Naive thymus-derived CD4-positive, alpha-beta T cell (primary cell): ENCODE measurements around the gene EPAS1. TPM values are rescaled to one million over a fixed set of nuclear protein-coding genes. Genes with fewer than 3 reads are reported as not detected.

Experiments used
- ATAC-seq: fragments of 150-1000 bp; cut with Tn5 transposase; 2 replicates; pipeline ENCODE4 v1.10.0; 2021; ENCODE audit warnings: mild to moderate bottlenecking, moderate library complexity
- CTCF ChIA-PET: fragments of 350-600 bp; sonication (Branson Sonifier 250); formaldehyde crosslinking; loops from one replicate; lab custom pipeline; 2021; ENCODE audit warnings: antibody characterized with exemption; lab: Charles Lee
- POLR2A ChIA-PET: fragments of 350-600 bp; sonication (Branson Sonifier 250); formaldehyde crosslinking; loops from one replicate; lab custom pipeline; 2021; ENCODE audit warnings: antibody characterized with exemption, inconsistent platforms; lab: Charles Lee
- DNase-seq, 9 donors: peaks; one replicate each; pipeline versions ENCODE4 v3.0.0 to v3.0.0-alpha.2; 2020 to 2022; ENCODE audit warnings: mixed read lengths in 1 of 9
- H3K27ac ChIP-seq: one replicate; pipeline ENCODE4 v1.7.0; 2013; ENCODE audit warnings: mild to moderate bottlenecking, low read depth, low read length, moderate library complexity
- H3K27me3 ChIP-seq, 2 donors: one replicate each; pipeline ENCODE4 v1.7.0; 2013; ENCODE audit warnings: low read length in 2 of 2, mild to moderate bottlenecking in 2 of 2, moderate library complexity in 2 of 2; ENCODE audit not compliant: control insufficient read depth in 2 of 2, insufficient read depth in 2 of 2
- H3K36me3 ChIP-seq, 3 experiments: 1 replicate in 2 of 3; 2 replicates in 1 of 3; pipeline ENCODE4 v1.7.0; 2013; ENCODE audit warnings: low read length in 3 of 3, mild to moderate bottlenecking in 3 of 3, moderate library complexity in 1 of 3; ENCODE audit not compliant: insufficient read depth in 3 of 3, control insufficient read depth in 2 of 3
- H3K4me1 ChIP-seq, 2 donors: one replicate each; pipeline ENCODE4 v1.7.0; 2013; ENCODE audit warnings: low read length in 2 of 2, mild to moderate bottlenecking in 2 of 2, moderate library complexity in 1 of 2; ENCODE audit not compliant: control insufficient read depth in 2 of 2, insufficient read depth in 2 of 2
- H3K4me3 ChIP-seq: 2 replicates; pipeline ENCODE4 v1.7.0; 2013; ENCODE audit warnings: mild to moderate bottlenecking, low read length
- H3K9me3 ChIP-seq, 3 experiments: 1 replicate in 2 of 3; 2 replicates in 1 of 3; pipeline ENCODE4 v1.7.0; 2013; ENCODE audit warnings: low read length in 3 of 3; ENCODE audit not compliant: control insufficient read depth in 2 of 3
- H3K27ac Mint-ChIP-seq, 9 donors: one replicate each; pipeline ENCODE4 v1.8.0; 2020 to 2022; ENCODE audit warnings: mixed read lengths in 9 of 9, mild to moderate bottlenecking in 8 of 9, moderate library complexity in 5 of 9, inconsistent platforms in 2 of 9
- H3K27me3 Mint-ChIP-seq, 5 donors: one replicate each; pipeline ENCODE4 v1.8.0; 2021 to 2022; ENCODE audit warnings: mixed read lengths in 5 of 5, mild to moderate bottlenecking in 1 of 5
- H3K36me3 Mint-ChIP-seq, 5 donors: one replicate each; pipeline ENCODE4 v1.8.0; 2020 to 2022; ENCODE audit warnings: mixed read lengths in 5 of 5, mild to moderate bottlenecking in 3 of 5, inconsistent platforms in 1 of 5
- H3K4me1 Mint-ChIP-seq, 7 donors: one replicate each; pipeline ENCODE4 v1.8.0; 2020 to 2022; ENCODE audit warnings: mixed read lengths in 7 of 7, mild to moderate bottlenecking in 3 of 7, inconsistent platforms in 1 of 7
- H3K4me3 Mint-ChIP-seq, 10 donors: one replicate each; pipeline ENCODE4 v1.8.0; 2020 to 2022; ENCODE audit warnings: mild to moderate bottlenecking in 10 of 10, mixed read lengths in 10 of 10, moderate library complexity in 6 of 10, inconsistent platforms in 2 of 10
- H3K9me3 Mint-ChIP-seq, 11 donors: one replicate each; pipeline ENCODE4 v1.8.0; 2020 to 2022; ENCODE audit warnings: mixed read lengths in 11 of 11, mild to moderate bottlenecking in 4 of 11, inconsistent platforms in 1 of 11, moderate library complexity in 1 of 11
- intact Hi-C, 2 donors: fragments of 100-400 bp; cut with micrococcal nuclease; formaldehyde crosslinking; loops; one replicate each; pipeline ENCODE4 v1.15.1; 2023
- polyA plus RNA-seq, 2 donors: library from polyadenylated mRNA; unstranded; fragments of 300-500 nt; fragmentation: Illumina TruSeq; gene quantifications; one replicate each; pipeline ENCODE4 v1.2.3, GENCODE V29; 2021
- total RNA-seq, 6 experiments: library from RNA in 5 of 6; stranded (reverse) in 5 of 6; gene quantifications; 1 replicate in 5 of 6; 2 replicates in 1 of 6; pipeline ENCODE4 v1.2.3 and lab custom pipeline; 2021 to 2026

EPAS1 gene
- total and polyA plus RNA-seq, 7 experiments from 2014 or later = 0.18 to 17.0 (median 4.7) TPM; not detected in 1

DNA sequence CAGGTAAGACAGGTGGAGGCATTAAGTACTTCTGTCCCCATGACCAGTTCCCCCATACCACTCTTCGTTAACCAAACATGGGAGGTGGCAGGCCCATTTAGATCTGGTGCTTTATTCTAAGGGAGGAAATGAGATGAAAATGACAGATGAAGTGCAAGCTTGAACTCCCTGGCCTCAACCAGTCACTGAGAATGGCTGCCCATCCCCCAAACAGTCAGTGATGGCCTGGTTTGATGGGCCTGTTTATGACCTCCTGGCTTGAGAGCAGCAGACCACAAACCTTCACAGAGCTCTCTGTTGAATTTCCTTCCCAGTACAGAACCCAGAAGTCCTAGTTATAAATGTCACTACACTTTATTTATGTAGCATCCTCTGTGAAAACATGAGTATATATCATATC, 31.1 kb downstream of the EPAS1 start:
- Histone ChIP-seq H3K27me3 (no peaks in the 10 kb centered on the region), H3K27ac (no peak overlapping the region), H3K36me3 (no peaks in the 10 kb centered on the region), H3K9me3 (no peaks in the 10 kb centered on the region), H3K4me1 (no peaks in the 10 kb centered on the region), H3K4me3 (no peak overlapping the region)
- Mint-ChIP-seq H3K36me3 (no peaks in the 10 kb centered on the region), H3K27me3 (peaks cover 0 to 37% (median 3%) of the 10 kb centered on the region in 5 donors), H3K27ac (peak overlapping the region in 1 of 9 donors; percentile 72), H3K9me3 (peaks cover 0 to 2% (median 0%) of the 10 kb centered on the region in 11 donors), H3K4me1 (peaks cover 5 to 12% (median 7%) of the 10 kb centered on the region in 7 donors), H3K4me3 (no peak overlapping the region)
- intact Hi-C loops = loop anchor here in 1 of 2 donors (5.0 kb wide), 1 partner anchor 39 kb away; no protein-coding TSS in a partner anchor
- DNase-seq (no peak), ATAC-seq (no peak)
- CTCF ChIA-PET = interaction anchor here (1.1 kb wide), 1 partner anchor 14 kb away, joined by 3 read pairs; no protein-coding TSS in a partner anchor
- POLR2A ChIA-PET = no interaction called here

DNA sequence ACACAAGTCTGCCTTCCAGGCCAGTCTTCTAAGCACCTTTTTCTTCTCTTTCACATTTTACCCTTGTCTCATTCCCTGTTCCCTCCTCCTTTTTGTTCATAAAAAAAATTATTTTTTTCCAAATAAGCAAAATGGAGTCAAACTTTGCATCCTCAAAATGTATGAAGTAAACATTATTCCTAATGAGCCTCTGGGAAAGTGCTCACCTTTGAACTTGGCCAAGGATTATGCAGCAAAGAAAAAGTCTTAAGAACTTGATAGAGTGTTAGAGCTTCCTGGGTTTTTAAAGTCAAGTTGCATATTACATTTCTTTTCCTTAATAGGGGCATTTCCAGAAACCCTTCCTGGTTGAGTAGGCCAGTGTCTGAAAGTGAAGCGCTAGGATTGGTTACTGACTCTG, 31.6 kb downstream of the EPAS1 start:
- DNase-seq = no peak
- H3K9me3 Mint-ChIP-seq = peaks cover 0 to 2% (median 0%) of the 10 kb centered on the region in 11 donors

GRCh38 chr2:46329340-46329739, 32.1 kb downstream of the EPAS1 start:
- no peak overlapping the region for H3K4me3 Mint-ChIP-seq
- no peaks in the 10 kb centered on the region for H3K27me3 ChIP-seq
- H3K36me3 ChIP-seq = no peaks in the 10 kb centered on the region
- DNase-seq = no peak
- no peak overlapping the region for H3K4me3 ChIP-seq
- H3K27ac Mint-ChIP-seq = no peak overlapping the region
- H3K4me1 Mint-ChIP-seq = peaks cover 7 to 18% (median 8%) of the 10 kb centered on the region in 7 donors
- peaks cover 0 to 2% (median 0%) of the 10 kb centered on the region in 11 donors for H3K9me3 Mint-ChIP-seq
- H3K4me1 ChIP-seq = no peaks in the 10 kb centered on the region
- no peaks in the 10 kb centered on the region for H3K36me3 Mint-ChIP-seq
- H3K9me3 ChIP-seq = no peaks in the 10 kb centered on the region
- no peak overlapping the region for H3K27ac ChIP-seq
- intact Hi-C loops = loop anchor here in 1 of 2 donors (5.0 kb wide), 1 partner anchor 38 kb away; no protein-coding TSS in a partner anchor
- peaks cover 0 to 35% (median 6%) of the 10 kb centered on the region in 5 donors for H3K27me3 Mint-ChIP-seq
- CTCF ChIA-PET = interaction anchor here (0.8 kb wide), 1 partner anchor 34 kb away, joined by 3 read pairs; no protein-coding TSS in a partner anchor
- ATAC-seq = no peak
- POLR2A ChIA-PET = no interaction called here

More for the DNA sequence above, 31.6 kb downstream of the EPAS1 start:
- Histone ChIP-seq H3K27me3 (no peaks in the 10 kb centered on the region), H3K36me3 (no peaks in the 10 kb centered on the region), H3K4me3 (no peak overlapping the region), H3K27ac (no peak overlapping the region), H3K9me3 (no peaks in the 10 kb centered on the region), H3K4me1 (no peaks in the 10 kb centered on the region)
- CTCF ChIA-PET = no interaction called here
- no peak for ATAC-seq
- peaks cover 0 to 36% (median 6%) of the 10 kb centered on the region in 5 donors for H3K27me3 Mint-ChIP-seq
- H3K27ac Mint-ChIP-seq = no peak overlapping the region
- H3K4me3 Mint-ChIP-seq = no peak overlapping the region
- H3K36me3 Mint-ChIP-seq = no peaks in the 10 kb centered on the region
- H3K4me1 Mint-ChIP-seq = peaks cover 5 to 15% (median 8%) of the 10 kb centered on the region in 7 donors
- POLR2A ChIA-PET = no interaction called here
- intact Hi-C loops = loop anchor here in 1 of 2 donors (5.0 kb wide), 1 partner anchor 38 kb away; no protein-coding TSS in a partner anchor

GRCh38 chr2:46329803-46330775, 32.9 kb downstream of the EPAS1 start:
- Mint-ChIP-seq H3K27ac (no peak overlapping the region), H3K4me3 (no peak overlapping the region), H3K36me3 (no peaks in the 10 kb centered on the region), H3K9me3 (peaks cover 0 to 2% (median 0%) of the 10 kb centered on the region in 11 donors), H3K27me3 (peaks cover 0 to 30% (median 6%) of the 10 kb centered on the region in 5 donors), H3K4me1 (peaks cover 7 to 25% (median 15%) of the 10 kb centered on the region in 7 donors)
- H3K27me3 ChIP-seq = no peaks in the 10 kb centered on the region
- H3K27ac ChIP-seq = no peak overlapping the region
- H3K9me3 ChIP-seq = no peaks in the 10 kb centered on the region
- CTCF ChIA-PET = interaction anchor here (0.8 kb wide), 1 partner anchor 33 kb away, joined by 3 read pairs; no protein-coding TSS in a partner anchor
- H3K4me3 ChIP-seq = no peak overlapping the region
- DNase-seq (no peak), ATAC-seq (no peak)
- POLR2A ChIA-PET = no interaction called here
- H3K4me1 ChIP-seq = no peaks in the 10 kb centered on the region
- H3K36me3 ChIP-seq = no peaks in the 10 kb centered on the region
- intact Hi-C loops = loop anchor here in 1 of 2 donors (5.0 kb wide), 1 partner anchor 37 kb away; no protein-coding TSS in a partner anchor

DNA sequence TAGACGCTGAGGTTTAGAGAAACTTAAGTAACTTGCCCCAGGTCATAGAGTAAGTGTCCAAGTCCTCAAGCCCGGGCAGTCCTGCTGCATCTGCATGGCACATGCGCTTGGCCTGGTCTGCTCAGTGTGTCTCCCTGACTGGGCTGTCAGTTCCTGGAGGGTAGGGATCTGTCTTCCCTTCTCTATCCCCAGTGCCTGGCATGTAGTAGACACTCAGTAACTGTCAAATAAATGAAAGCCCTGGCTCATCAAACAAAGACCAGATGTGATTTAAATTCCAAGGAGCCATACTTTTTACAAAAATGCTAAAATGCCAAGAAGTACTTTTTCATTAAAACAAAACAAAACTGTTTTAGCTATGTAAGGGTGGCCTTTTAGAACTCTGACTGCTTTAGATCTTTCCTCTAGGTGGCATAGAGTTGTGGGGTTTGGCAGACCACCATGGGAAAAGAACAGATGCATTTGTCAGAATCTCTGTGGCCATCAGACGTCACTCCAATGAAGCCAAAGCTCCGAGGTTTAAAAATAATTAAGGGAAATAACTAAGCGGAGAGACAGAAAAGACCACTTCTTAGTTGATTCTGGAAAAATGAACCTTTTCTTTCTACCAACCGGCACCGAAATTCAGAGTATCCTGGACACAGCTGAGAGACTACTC, 34.0 kb downstream of the EPAS1 start:
- H3K27me3 Mint-ChIP-seq = peaks cover 0 to 22% (median 6%) of the 10 kb centered on the region in 5 donors
- ATAC-seq = no peak
- POLR2A ChIA-PET = no interaction called here

GRCh38 chr2:46332686-46333281, 35.6 kb downstream of the EPAS1 start:
- H3K36me3 Mint-ChIP-seq = no peaks in the 10 kb centered on the region

More for the DNA sequence above, 34.0 kb downstream of the EPAS1 start:
- peaks cover 0 to 2% (median 0%) of the 10 kb centered on the region in 11 donors for H3K9me3 Mint-ChIP-seq
- H3K4me3 ChIP-seq = no peak overlapping the region
- H3K4me1 Mint-ChIP-seq = peaks cover 8 to 25% (median 17%) of the 10 kb centered on the region in 7 donors
- DNase-seq = no peak
- CTCF ChIA-PET = no interaction called here
- no peaks in the 10 kb centered on the region for H3K27me3 ChIP-seq
- no peak overlapping the region for H3K27ac ChIP-seq
- no peaks in the 10 kb centered on the region for H3K4me1 ChIP-seq
- H3K4me3 Mint-ChIP-seq = no peak overlapping the region
- H3K27ac Mint-ChIP-seq = no peak overlapping the region
- intact Hi-C loops = no loop called here
- H3K36me3 Mint-ChIP-seq = no peaks in the 10 kb centered on the region
- H3K9me3 ChIP-seq = no peaks in the 10 kb centered on the region
- H3K36me3 ChIP-seq = no peaks in the 10 kb centered on the region

More at GRCh38 chr2:46332686-46333281, 35.6 kb downstream of the EPAS1 start:
- CTCF ChIA-PET = no interaction called here
- Histone ChIP-seq H3K36me3 (no peaks in the 10 kb centered on the region), H3K27me3 (no peaks in the 10 kb centered on the region), H3K9me3 (no peaks in the 10 kb centered on the region), H3K4me1 (peaks cover 0 to 7% of the 10 kb centered on the region in 2 donors), H3K4me3 (no peak overlapping the region), H3K27ac (no peak overlapping the region)
- peaks cover 0 to 2% (median 0%) of the 10 kb centered on the region in 11 donors for H3K9me3 Mint-ChIP-seq
- H3K27ac Mint-ChIP-seq = no peak overlapping the region
- no peak for DNase-seq
- peaks cover 7 to 34% (median 26%) of the 10 kb centered on the region in 7 donors for H3K4me1 Mint-ChIP-seq
- H3K4me3 Mint-ChIP-seq = no peak overlapping the region
- no peak for ATAC-seq
- intact Hi-C loops = no loop called here
- POLR2A ChIA-PET = interaction anchor here (0.7 kb wide), 1 partner anchor 60 kb away, joined by 4 read pairs; no protein-coding TSS in a partner anchor
- H3K27me3 Mint-ChIP-seq = peaks cover 0 to 23% (median 6%) of the 10 kb centered on the region in 5 donors
